Parathyroid adenoma (tissue), 2 donors: Measurements from ENCODE around the gene GTF2H3.
A peak's percentile ranks its signal among the peaks of the same experiment; 100 is the strongest.
"Not testable (repeated sequence)": the region's sequence is repeated elsewhere in the genome, so short reads cannot be mapped to it uniquely, and the experiment has no call there.

Source experiments
- H2AFZ ChIP-seq: fragments of 300-600 bp; sonication (generic); one replicate; pipeline ENCODE4 v1.7.0; 2017; ENCODE audit warnings: antibody characterized with exemption, mild to moderate bottlenecking
- H3K27ac ChIP-seq: fragments of 300-600 bp; sonication (generic); one replicate; pipeline ENCODE4 v1.7.0; 2017
- H3K27me3 ChIP-seq: fragments of 300-600 bp; sonication (generic); one replicate; pipeline ENCODE4 v1.7.0; 2017; ENCODE audit warnings: low read length; ENCODE audit not compliant: control insufficient read depth, insufficient read depth
- H3K36me3 ChIP-seq: fragments of 300-600 bp; sonication (generic); one replicate; pipeline ENCODE4 v1.7.0; 2017; ENCODE audit warnings: low read length; ENCODE audit not compliant: control insufficient read depth, insufficient read depth
- H3K4me1 ChIP-seq: fragments of 300-600 bp; sonication (generic); one replicate; pipeline ENCODE4 v1.7.0; 2017; ENCODE audit warnings: control low read depth
- H3K4me2 ChIP-seq: fragments of 300-600 bp; sonication (generic); one replicate; pipeline ENCODE4 v1.7.0; 2017; ENCODE audit warnings: low read length
- H3K4me3 ChIP-seq: fragments of 300-600 bp; sonication (generic); one replicate; pipeline ENCODE4 v1.7.0; 2017; ENCODE audit warnings: low read depth, low read length
- H3K79me2 ChIP-seq: fragments of 300-600 bp; sonication (generic); one replicate; pipeline ENCODE4 v1.7.0; 2017; ENCODE audit warnings: control low read depth
- H3K9ac ChIP-seq: fragments of 300-600 bp; sonication (generic); one replicate; pipeline ENCODE4 v1.7.0; 2017; ENCODE audit warnings: mild to moderate bottlenecking
- H3K9me3 ChIP-seq: fragments of 300-600 bp; sonication (generic); one replicate; pipeline ENCODE4 v1.7.0; 2017; ENCODE audit warnings: low read length; ENCODE audit not compliant: control insufficient read depth
- TF ChIP-seq, protein P1 (sequence below): fragments of 300-600 bp; sonication (generic); IDR thresholded peaks from one replicate; pipeline ENCODE4 v1.7.0; 2017; ENCODE audit warnings: antibody characterized with exemption, mild to moderate bottlenecking
- donor health status: primary hyperparathyroidism.

The GTF2H3 gene

DNA sequence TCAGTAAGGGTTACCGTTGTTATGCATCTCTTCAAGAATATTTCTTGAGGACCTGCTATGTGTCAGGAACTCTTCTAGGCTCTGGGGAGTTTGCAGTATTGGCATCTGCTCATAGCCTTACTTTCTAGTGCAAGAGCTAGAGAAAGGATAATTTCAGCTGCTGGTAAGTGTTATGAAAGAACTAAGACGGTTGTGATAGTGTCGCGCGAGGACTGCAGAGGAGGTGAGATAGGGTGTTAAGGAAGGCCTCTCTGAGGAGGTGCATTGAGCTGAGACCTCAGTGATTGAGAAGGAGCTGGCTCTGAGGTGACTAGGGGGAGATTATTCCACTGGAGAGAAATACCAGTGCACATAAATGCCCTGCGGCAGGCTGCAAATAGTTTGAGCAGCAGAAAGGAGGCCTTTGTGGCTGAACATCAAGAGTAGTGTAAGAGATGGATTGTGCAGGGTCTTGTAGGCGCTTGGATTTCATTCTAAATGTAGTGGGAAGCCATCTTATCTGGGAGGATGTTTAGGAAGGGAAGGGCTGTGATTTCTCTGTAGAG lies 30.9 kb upstream of the GTF2H3 start:
- H2AFZ ChIP-seq = peak overlapping the region; percentile 100
- H3K27me3 ChIP-seq = no peaks in the 10 kb centered on the region
- TF ChIP-seq, protein P1, sequence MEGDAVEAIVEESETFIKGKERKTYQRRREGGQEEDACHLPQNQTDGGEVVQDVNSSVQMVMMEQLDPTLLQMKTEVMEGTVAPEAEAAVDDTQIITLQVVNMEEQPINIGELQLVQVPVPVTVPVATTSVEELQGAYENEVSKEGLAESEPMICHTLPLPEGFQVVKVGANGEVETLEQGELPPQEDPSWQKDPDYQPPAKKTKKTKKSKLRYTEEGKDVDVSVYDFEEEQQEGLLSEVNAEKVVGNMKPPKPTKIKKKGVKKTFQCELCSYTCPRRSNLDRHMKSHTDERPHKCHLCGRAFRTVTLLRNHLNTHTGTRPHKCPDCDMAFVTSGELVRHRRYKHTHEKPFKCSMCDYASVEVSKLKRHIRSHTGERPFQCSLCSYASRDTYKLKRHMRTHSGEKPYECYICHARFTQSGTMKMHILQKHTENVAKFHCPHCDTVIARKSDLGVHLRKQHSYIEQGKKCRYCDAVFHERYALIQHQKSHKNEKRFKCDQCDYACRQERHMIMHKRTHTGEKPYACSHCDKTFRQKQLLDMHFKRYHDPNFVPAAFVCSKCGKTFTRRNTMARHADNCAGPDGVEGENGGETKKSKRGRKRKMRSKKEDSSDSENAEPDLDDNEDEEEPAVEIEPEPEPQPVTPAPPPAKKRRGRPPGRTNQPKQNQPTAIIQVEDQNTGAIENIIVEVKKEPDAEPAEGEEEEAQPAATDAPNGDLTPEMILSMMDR = no peak
- no peaks in the 10 kb centered on the region for H3K9me3 ChIP-seq
- peak overlapping the region; percentile 84 for H3K4me3 ChIP-seq
- no peak overlapping the region for H3K9ac ChIP-seq
- peak overlapping the region; percentile 93 for H3K4me2 ChIP-seq
- no peaks in the 10 kb centered on the region for H3K36me3 ChIP-seq
- H3K79me2 ChIP-seq = peaks cover 22% of the 10 kb centered on the region
- peak overlapping the region; percentile 90 for H3K27ac ChIP-seq
- H3K4me1 ChIP-seq = peaks cover 8% of the 10 kb centered on the region

DNA sequence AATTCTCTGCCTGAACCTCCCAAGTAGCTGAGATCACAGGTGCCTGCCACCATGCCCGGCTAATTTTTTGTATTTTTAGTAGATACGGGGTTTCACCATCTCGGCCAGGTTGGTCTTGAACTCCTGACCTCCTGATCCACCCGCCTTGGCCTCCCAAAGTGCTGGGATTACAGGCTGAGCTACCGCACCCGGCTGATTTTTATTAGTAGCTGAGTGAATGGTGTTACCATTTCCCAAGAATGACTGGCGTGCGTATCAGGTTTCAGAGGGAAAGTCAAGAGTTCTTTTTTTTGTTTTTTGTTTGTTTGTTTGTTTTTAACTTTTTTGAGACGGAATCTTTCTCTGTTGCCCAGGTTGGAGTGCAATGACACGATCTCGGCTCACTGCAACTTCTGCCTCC lies 30.1 kb upstream of the GTF2H3 start:
- H3K36me3 ChIP-seq, H3K27me3 ChIP-seq, H3K4me2 ChIP-seq, H3K4me3 ChIP-seq, H2AFZ ChIP-seq, H3K4me1 ChIP-seq, H3K9me3 ChIP-seq, H3K9ac ChIP-seq, H3K27ac ChIP-seq: not testable (repeated sequence)
- peaks cover 22% of the 10 kb centered on the region for H3K79me2 ChIP-seq

DNA sequence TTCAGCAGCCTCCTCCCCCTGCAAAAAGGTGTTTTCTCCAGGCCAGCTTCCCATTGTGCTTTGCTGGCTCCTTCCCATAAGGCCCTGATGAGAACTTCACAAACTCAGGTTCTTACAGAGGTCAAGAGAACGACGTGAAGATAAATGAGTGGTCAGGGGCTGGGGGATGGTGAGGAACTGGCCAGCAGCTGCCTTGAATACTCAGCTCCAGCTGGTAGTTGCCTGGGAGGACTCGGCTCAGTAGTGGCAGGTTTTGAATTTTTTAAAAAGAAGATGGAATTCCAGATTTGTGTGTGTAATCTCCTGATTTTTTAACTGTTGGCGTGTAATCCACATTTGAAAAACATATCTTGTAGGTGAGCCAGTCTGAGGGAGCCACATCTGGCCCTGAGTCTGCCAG lies 25.9 kb upstream of the GTF2H3 start:
- Histone ChIP-seq H3K36me3 (no peaks in the 10 kb centered on the region), H2AFZ (no peak overlapping the region), H3K27ac (no peak overlapping the region), H3K27me3 (no peaks in the 10 kb centered on the region), H3K4me2 (no peak overlapping the region), H3K9me3 (no peaks in the 10 kb centered on the region), H3K9ac (no peak overlapping the region), H3K4me3 (no peak overlapping the region), H3K79me2 (peaks cover 13% of the 10 kb centered on the region), H3K4me1 (peaks cover 3% of the 10 kb centered on the region)
- TF ChIP-seq, protein P1 = no peak

DNA sequence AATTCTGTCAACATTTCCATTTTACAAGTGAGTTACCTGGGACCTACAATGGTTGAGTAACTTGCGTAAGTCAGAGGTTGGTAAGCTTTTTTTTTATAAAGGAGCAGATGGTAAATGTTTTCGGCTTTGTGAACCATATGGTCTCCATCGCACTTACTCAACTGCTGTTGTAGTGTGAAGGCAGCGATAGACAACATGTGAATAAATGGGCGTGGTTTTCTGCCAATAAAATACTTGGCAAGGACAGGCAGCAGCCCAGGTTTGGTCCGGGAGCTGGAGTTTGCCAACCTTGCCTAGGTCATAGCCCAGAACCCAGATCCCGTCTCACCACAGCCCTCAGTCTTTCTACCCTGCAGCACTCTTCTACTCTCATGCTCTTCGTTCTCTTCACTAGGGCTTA lies 25.4 kb upstream of the GTF2H3 start:
- Histone ChIP-seq H2AFZ (no peak overlapping the region), H3K4me1 (no peaks in the 10 kb centered on the region), H3K27me3 (no peaks in the 10 kb centered on the region), H3K9ac (no peak overlapping the region), H3K4me3 (no peak overlapping the region), H3K36me3 (no peaks in the 10 kb centered on the region), H3K27ac (no peak overlapping the region), H3K4me2 (no peak overlapping the region), H3K79me2 (peaks cover 9% of the 10 kb centered on the region), H3K9me3 (no peaks in the 10 kb centered on the region)
- TF ChIP-seq, protein P1 = no peak

DNA sequence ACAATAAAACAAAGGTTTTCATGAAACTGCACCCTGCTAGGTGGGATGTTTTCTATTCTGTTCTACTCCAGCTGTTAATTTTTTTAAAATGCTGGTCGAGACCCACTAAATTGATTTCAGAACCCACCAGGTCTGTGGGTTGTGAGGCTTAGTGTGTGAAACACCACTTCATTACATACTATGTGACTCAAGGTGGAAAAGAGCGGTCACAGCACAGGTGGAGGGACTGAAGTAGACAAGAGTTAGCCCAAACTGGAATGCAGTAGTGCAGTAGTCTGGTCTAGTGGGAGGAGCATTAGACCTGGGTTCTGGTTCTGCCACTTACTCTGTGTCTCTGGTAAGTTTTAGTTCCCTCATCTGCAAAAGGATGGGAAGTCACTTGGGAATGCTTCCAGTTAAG lies 19.5 kb upstream of the GTF2H3 start:
- Histone ChIP-seq H3K4me1 (peaks cover 13% of the 10 kb centered on the region), H3K4me3 (no peak overlapping the region), H3K9ac (no peak overlapping the region), H3K36me3 (no peaks in the 10 kb centered on the region), H3K27ac (no peak overlapping the region), H3K4me2 (no peak overlapping the region), H2AFZ (no peak overlapping the region), H3K79me2 (no peaks in the 10 kb centered on the region), H3K9me3 (no peaks in the 10 kb centered on the region), H3K27me3 (no peaks in the 10 kb centered on the region)
- TF ChIP-seq, protein P1 = no peak
